T-helper 1 cell treated with Interleukin-12 subunit alpha and Interleukin-12 subunit beta and Interleukin-4 antibody, amounts not matched to agents 30 μg/mL and 1 μg/mL, for 36 hours (primary cell): ENCODE results near the gene RPL13A.

ENCODE experiments used
- H3K27ac Mint-ChIP-seq: one replicate; pipeline ENCODE4 v1.8.0; 2021; ENCODE audit warnings: mild to moderate bottlenecking, mixed read lengths
- H3K27me3 Mint-ChIP-seq: one replicate; pipeline ENCODE4 v1.8.0; 2021; ENCODE audit warnings: low read depth, mixed read lengths
- H3K36me3 Mint-ChIP-seq: one replicate; pipeline ENCODE4 v1.8.0; 2021; ENCODE audit warnings: low read depth, mixed read lengths
- H3K4me1 Mint-ChIP-seq: one replicate; pipeline ENCODE4 v1.8.0; 2021; ENCODE audit warnings: low read depth, mixed read lengths
- H3K4me3 Mint-ChIP-seq: one replicate; pipeline ENCODE4 v1.8.0; 2021; ENCODE audit warnings: mild to moderate bottlenecking, moderate library complexity, mixed read lengths
- H3K9me3 Mint-ChIP-seq: one replicate; pipeline ENCODE4 v1.8.0; 2021; ENCODE audit warnings: mixed read lengths

RPL13A gene

DNA sequence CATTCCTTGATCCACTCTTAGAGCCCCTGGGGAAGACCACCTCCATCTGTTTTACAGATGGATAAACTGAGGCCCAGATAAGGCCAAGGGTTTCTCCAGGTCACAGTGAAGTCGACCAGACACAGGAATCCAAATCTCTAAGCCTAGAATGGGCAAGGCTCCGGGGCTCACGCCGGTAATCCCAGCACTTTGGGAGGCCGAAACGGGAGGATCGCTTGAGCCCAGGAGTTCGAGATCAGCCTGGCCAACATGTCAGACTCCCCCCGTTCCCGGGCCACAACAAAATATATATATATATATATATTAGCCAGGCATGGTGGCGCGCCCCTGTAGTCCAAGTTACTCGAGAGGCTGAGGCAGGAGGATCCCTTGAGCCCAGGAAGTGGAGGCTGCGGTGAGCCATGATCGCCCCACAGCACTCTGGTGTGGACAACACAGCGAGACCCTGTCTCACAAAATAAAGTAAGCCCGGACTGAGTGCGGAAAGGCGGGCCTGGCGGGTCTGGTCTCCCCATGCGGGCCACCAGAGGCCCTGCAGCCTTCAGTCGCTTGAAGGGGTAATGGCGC, 615 bp upstream of the RPL13A start:
- Mint-ChIP-seq H3K27ac (peak overlapping the region; percentile 92), H3K27me3 (peaks cover 4% of the 10 kb centered on the region), H3K9me3 (no peaks in the 10 kb centered on the region), H3K4me1 (peaks cover 30% of the 10 kb centered on the region), H3K4me3 (peak overlapping the region; percentile 95), H3K36me3 (peaks cover 62% of the 10 kb centered on the region)

DNA sequence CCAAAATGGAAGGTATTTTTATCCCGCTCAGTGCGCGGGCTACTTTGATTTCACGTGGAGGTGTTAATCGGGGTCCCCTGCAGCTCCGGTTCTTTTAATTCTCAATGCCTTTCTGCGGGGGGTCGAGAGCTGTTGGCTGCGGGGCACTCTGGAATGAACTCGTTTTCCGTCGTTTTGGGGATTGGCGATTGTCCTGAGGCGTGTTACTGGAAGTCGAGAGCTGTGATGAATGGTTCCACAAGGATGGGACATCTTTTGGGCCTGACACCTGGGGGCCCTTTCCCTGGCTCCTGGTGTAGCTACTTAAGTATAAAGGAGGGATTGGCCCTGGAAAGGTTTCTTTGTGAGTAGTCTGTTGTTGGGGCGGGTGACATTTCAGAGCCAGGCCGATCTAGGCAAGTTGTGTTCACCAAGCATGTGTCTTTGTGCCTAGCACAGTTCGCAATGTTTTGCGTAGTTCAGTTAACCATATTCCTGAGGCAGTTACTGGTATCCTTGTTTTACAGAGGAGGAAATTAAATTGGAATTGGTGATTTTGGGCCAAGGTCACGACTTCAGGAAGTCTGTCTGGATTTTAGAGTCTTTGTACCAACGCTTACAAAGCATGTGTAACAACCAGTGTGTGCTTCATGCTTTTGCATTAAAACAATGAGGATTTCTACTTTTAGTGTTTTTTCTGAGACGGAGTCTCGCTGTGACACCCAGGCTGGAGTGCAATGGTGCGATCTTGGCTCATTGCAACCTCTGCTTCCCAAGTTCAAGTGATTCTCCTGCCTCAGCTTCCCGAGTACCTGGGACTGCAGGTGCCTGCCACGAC, 846 bp downstream of the RPL13A start:
- Mint-ChIP-seq H3K4me3 (peak overlapping the region; percentile 95), H3K36me3 (peaks cover 70% of the 10 kb centered on the region), H3K9me3 (no peaks in the 10 kb centered on the region), H3K27me3 (peaks cover 4% of the 10 kb centered on the region), H3K4me1 (peaks cover 39% of the 10 kb centered on the region), H3K27ac (peak overlapping the region; percentile 92)

DNA sequence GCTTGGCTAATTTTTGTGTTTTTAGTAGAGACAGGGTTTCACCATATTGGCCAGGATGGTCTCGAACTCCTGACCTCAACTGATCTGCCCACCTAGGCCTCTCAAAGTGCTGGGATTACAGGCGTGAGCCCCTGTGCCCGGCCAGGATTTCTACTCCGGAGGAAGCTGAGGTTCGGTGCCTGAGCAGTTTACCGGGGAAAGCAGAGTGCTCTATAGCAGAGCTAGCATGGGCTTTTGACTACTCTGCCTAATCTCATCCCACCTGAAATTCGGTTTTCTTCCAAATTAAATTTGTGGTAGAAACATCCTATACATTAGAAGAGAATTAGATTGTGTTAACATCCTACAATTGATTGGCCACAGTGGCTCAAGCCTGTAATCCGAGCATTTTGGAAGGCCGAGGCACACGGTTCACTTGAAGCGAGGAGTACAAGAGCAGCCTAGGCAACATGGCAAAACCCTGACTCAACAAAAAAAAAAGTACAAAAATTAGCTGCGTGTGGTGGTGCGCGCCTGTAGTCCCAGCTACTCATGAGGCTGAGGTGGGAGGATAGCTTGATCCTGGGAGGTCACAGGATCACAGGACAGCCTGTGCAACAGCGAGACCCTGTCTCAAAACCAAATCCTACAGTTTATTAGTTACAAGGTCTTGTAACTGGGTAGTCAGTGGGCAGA, 1.6 kb downstream of the RPL13A start:
- Mint-ChIP-seq H3K27me3 (peaks cover 4% of the 10 kb centered on the region), H3K27ac (peak overlapping the region; percentile 92), H3K4me3 (peak overlapping the region; percentile 95), H3K9me3 (no peaks in the 10 kb centered on the region), H3K36me3 (peaks cover 71% of the 10 kb centered on the region), H3K4me1 (peaks cover 41% of the 10 kb centered on the region)

DNA sequence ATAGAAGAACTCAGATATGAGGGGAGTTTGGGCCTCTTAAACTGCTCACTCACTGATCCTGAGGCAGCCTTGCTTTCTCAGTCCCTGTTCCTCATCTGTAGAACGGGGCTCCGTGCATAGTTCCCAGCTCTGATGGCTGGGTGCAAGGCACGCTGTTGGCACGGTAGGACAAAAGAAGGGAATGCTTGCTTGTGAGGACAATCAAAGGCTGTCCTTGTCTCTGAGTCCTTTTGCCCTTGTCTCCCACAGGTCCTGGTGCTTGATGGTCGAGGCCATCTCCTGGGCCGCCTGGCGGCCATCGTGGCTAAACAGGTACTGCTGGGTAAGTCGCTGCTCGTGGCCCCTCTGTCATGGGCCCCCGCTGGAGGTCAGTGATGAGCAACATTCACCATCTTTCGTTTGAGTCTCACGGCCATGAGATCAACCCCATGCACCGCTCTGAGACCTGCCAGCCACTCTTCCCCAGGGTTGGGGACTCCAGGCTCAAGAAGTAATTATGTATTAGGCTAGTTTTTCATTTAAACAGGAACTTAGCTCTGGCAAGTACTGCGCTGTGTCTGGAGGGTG, 2.3 kb downstream of the RPL13A start:
- H3K4me1 Mint-ChIP-seq, result peaks cover 41% of the 10 kb centered on the region
- peak overlapping the region; percentile 95 for H3K4me3 Mint-ChIP-seq
- peaks cover 4% of the 10 kb centered on the region for H3K27me3 Mint-ChIP-seq
- H3K27ac Mint-ChIP-seq, result peak overlapping the region; percentile 92
- H3K36me3 Mint-ChIP-seq, result peaks cover 71% of the 10 kb centered on the region
- no peaks in the 10 kb centered on the region for H3K9me3 Mint-ChIP-seq

DNA sequence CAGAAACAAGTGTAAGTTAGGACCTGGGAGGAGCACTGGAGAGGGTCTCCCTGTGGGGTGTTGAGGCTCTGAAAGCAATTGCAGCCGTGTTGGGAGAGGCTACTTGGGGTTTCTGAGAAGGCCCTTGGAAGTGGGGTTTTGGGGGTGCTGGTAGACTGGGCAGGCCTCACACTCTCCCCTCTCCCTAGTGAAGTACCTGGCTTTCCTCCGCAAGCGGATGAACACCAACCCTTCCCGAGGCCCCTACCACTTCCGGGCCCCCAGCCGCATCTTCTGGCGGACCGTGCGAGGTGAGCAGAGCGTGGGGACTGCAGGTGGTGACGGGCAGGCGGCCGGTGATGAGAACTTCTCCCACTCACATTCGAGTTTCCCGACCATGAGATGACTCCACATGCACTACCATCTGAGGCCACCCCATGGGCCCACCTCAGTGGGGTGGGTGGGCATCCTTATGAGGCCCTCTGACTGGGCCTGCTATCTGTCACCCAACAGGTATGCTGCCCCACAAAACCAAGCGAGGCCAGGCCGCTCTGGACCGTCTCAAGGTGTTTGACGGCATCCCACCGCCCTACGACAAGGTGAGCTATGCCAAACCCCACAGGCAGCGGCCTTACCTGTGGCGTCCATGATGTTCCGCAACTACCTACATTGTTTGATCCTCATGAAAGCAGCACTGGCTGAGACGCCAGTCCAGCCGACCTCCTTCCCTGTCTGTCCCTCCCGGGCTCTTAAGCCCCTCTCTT, 3.0 kb downstream of the RPL13A start:
- H3K27me3 Mint-ChIP-seq, result peaks cover 4% of the 10 kb centered on the region
- peak overlapping the region; percentile 95 for H3K4me3 Mint-ChIP-seq
- peaks cover 71% of the 10 kb centered on the region for H3K36me3 Mint-ChIP-seq
- H3K27ac Mint-ChIP-seq, result peak overlapping the region; percentile 65
- peaks cover 43% of the 10 kb centered on the region for H3K4me1 Mint-ChIP-seq
- H3K9me3 Mint-ChIP-seq, result no peaks in the 10 kb centered on the region

- Mint-ChIP-seq H3K27ac (no peak overlapping the region), H3K4me3 (peak overlapping the region; percentile 40), H3K27me3 (peaks cover 4% of the 10 kb centered on the region), H3K4me1 (peaks cover 40% of the 10 kb centered on the region), H3K9me3 (no peaks in the 10 kb centered on the region), H3K36me3 (peaks cover 63% of the 10 kb centered on the region)
Measured at GRCh38 chr19:49491030-49491803, 3.8 kb downstream of the RPL13A start.

DNA sequence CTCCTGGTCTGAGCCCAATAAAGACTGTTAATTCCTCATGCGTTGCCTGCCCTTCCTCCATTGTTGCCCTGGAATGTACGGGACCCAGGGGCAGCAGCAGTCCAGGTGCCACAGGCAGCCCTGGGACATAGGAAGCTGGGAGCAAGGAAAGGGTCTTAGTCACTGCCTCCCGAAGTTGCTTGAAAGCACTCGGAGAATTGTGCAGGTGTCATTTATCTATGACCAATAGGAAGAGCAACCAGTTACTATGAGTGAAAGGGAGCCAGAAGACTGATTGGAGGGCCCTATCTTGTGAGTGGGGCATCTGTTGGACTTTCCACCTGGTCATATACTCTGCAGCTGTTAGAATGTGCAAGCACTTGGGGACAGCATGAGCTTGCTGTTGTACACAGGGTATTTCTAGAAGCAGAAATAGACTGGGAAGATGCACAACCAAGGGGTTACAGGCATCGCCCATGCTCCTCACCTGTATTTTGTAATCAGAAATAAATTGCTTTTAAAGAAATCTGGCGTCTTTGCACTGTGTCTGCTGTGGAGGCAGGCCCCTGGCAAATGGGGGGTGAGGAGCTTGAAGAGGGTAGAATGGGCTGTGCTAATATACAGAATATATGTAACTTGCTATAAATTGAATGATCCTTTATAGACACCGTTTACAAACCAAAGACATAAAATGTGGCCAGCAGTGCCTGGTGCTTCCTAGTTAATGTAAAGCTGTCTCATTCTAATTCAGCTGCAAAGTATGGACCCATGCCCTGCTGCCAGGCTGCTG, 4.6 kb downstream of the RPL13A start:
- Mint-ChIP-seq H3K9me3 (no peaks in the 10 kb centered on the region), H3K4me3 (peak overlapping the region; percentile 13), H3K27ac (peak overlapping the region; percentile 31), H3K36me3 (peaks cover 67% of the 10 kb centered on the region), H3K27me3 (peaks cover 4% of the 10 kb centered on the region), H3K4me1 (peaks cover 40% of the 10 kb centered on the region)

DNA sequence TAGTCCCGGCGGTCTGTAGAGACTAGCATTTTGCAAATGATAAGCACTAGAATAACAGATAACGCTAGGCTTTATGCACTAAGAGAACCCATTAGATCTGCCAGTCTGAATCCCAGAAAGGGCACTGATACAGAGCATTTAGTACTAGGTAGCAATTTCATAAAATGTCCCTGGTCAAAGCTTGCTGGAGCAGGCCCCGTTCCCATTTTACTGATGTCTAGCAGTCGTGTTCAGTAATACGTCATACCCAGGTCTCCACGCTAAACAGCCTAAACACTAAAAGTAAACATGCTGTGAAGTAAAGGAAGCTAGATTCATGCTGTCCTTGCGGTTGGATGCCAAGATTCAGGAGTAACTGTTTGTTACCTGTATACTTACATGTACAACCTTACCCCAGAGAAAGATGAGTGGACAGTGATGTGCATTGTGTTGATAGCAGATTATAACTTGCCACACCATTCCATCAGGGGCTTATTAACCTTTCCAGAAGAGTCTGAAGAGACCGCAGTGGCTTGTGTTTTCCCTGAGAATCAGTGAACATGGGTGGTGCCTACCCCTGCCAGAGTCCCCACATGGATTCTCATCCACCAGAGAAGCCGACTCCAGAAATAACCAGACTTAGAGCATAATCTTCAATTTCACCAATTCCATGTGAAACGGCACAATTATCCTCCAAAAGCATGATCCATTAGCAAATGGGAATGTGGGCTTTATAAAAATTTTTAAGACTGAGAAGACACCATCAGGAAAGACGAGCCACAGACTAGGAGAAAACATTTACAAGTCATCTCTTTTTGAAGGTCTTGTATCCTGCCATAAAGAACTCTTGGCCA, 5.4 kb downstream of the RPL13A start:
- Mint-ChIP-seq H3K4me3 (peak overlapping the region; percentile 13), H3K27me3 (no peaks in the 10 kb centered on the region), H3K4me1 (peaks cover 45% of the 10 kb centered on the region), H3K27ac (peak overlapping the region; percentile 82), H3K36me3 (peaks cover 66% of the 10 kb centered on the region), H3K9me3 (no peaks in the 10 kb centered on the region)

DNA sequence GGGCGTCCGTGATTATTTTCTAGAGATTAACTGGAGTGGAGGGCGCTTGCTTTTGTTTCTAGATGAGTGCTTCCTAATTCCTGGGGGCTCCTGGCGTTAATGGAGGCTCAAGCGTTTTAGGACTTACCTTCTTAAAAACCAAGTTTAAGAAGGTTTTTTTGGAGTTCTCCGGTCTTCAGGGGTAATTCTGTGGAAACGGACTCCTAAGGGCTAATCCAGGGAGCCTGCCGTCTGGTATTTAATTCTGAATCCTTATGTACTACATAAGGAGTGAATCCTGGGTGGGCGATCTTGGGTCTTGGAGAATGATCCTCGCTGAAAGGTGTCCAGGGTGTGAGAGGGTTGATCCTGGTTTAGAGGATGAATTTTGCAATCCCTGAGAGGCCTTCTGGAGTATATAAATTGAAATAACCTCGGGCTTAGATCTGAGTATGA, 9.2 kb downstream of the RPL13A start:
- Mint-ChIP-seq H3K36me3 (peaks cover 59% of the 10 kb centered on the region), H3K27ac (peak overlapping the region; percentile 99)

DNA sequence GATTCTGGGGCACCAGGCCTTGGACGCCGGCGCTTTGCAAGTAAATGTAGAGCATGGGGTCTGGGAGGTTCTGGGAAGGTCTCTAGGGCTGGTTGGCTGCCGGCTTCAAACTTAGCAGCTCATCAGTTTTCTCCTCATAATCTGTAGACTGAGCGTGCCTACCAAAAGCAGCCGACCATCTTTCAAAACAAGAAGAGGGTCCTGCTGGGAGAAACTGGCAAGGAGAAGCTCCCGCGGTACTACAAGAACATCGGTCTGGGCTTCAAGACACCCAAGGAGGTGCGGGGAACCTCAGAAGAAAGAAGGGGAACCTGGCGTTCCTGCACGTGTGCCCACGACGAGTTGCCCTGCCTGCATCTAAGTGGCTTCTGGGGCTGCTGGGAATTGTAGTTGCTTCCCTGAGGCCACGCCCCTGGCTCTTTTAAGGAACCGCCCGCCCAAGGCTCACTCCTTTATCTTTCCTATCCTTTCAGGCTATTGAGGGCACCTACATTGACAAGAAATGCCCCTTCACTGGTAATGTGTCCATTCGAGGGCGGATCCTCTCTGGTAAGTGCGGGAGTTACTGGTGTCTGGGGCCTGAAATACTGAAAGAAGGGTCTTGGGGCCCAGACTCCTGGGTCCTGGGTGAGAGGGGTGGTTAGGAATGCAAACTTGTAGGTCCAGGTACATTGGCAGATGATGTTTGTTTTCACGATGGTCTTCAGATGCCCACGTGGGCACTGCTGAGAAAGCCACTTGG, 9.8 kb downstream of the RPL13A start:
- Mint-ChIP-seq H3K27me3 (no peaks in the 10 kb centered on the region), H3K9me3 (no peaks in the 10 kb centered on the region), H3K4me1 (peaks cover 52% of the 10 kb centered on the region), H3K4me3 (peak overlapping the region; percentile 100), H3K36me3 (peaks cover 53% of the 10 kb centered on the region), H3K27ac (peak overlapping the region; percentile 99)

More for the DNA sequence above, 9.2 kb downstream of the RPL13A start:
- no peaks in the 10 kb centered on the region for H3K9me3 Mint-ChIP-seq
- peak overlapping the region; percentile 100 for H3K4me3 Mint-ChIP-seq
- no peaks in the 10 kb centered on the region for H3K27me3 Mint-ChIP-seq
- peaks cover 50% of the 10 kb centered on the region for H3K4me1 Mint-ChIP-seq

DNA sequence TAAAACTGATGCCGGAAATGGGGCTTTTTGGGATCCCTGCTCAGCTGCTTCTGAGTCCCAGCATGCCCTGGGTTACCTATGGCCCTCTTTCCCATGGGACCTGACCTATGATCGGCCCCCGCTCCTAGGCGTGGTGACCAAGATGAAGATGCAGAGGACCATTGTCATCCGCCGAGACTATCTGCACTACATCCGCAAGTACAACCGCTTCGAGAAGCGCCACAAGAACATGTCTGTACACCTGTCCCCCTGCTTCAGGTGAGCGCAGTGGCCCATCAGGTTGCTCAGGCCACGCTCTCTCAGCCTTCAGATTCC, 10.3 kb downstream of the RPL13A start:
- H3K27me3 Mint-ChIP-seq, result no peaks in the 10 kb centered on the region
- H3K4me1 Mint-ChIP-seq, result peaks cover 52% of the 10 kb centered on the region

DNA sequence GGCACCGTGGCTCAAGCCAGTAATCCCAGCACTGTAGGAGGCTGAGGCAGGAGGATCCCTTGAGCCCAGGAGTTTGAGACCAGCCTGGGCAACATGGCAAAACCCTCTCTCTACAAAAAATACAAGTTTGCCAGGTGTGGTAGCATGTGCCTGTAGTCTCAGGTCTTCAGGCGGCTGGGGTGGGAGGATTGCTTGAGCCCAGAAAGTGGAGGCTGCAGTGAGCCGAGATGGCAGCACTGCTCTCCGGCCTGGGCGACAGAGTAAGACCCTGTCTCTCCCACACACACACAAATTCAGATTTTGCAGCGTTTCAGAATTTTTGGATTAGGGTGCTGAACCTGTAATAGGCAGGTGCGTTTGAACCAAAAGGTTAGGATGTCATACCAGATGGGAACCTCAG, 11.1 kb downstream of the RPL13A start:
- Mint-ChIP-seq H3K4me3 (peak overlapping the region; percentile 100), H3K4me1 (peaks cover 55% of the 10 kb centered on the region), H3K36me3 (peaks cover 42% of the 10 kb centered on the region), H3K27me3 (no peaks in the 10 kb centered on the region), H3K9me3 (no peaks in the 10 kb centered on the region), H3K27ac (peak overlapping the region; percentile 99)

More for the DNA sequence above, 10.3 kb downstream of the RPL13A start:
- peak overlapping the region; percentile 100 for H3K4me3 Mint-ChIP-seq
- peak overlapping the region; percentile 99 for H3K27ac Mint-ChIP-seq
- H3K9me3 Mint-ChIP-seq, result no peaks in the 10 kb centered on the region
- peaks cover 49% of the 10 kb centered on the region for H3K36me3 Mint-ChIP-seq
